ENCODE data around the gene RBM20.

- TF ChIP-seq POLR2A (IDR thresholded peaks at IDR 0.05): no peak
- no peak for TF ChIP-seq CTCF (IDR thresholded peaks at IDR 0.05)
Observed at GRCh38 chr10:110753462-110753861, 109.3 kb downstream of the RBM20 start.

All from adrenal gland (tissue), 5 donors.